Activated B cell treated with CpG ODN at 0.5 μM for 24 hours (primary cell): ENCODE results near the gene AGPS. TPM values are rescaled to one million over a fixed set of nuclear protein-coding genes. Genes with fewer than 3 reads are reported as not detected.

Experiments used
- ATAC-seq: fragments of 200-7000 bp; cut with Tn5 transposase; one replicate; pipeline ENCODE4 v1.10.0; 2021; ENCODE audit warnings: low read depth, mild to moderate bottlenecking, moderate library complexity
- CTCF ChIA-PET: fragments of 350-600 bp; sonication (Branson Sonifier 250); formaldehyde crosslinking; loops from one replicate; lab custom pipeline; 2021; ENCODE audit warnings: antibody characterized with exemption; lab: Charles Lee
- POLR2A ChIA-PET: fragments of 350-600 bp; sonication (Branson Sonifier 250); formaldehyde crosslinking; loops from one replicate; lab custom pipeline; 2021; ENCODE audit warnings: antibody characterized with exemption; lab: Charles Lee
- DNase-seq: peaks from one replicate; pipeline ENCODE4 v3.0.0; 2022
- H3K27ac Mint-ChIP-seq: one replicate; pipeline ENCODE4 v1.8.0; 2020; ENCODE audit warnings: mixed read lengths
- H3K27me3 Mint-ChIP-seq: one replicate; pipeline ENCODE4 v1.8.0; 2021; ENCODE audit warnings: mixed read lengths
- H3K36me3 Mint-ChIP-seq: one replicate; pipeline ENCODE4 v1.8.0; 2021; ENCODE audit warnings: low read depth, mixed read lengths
- H3K4me1 Mint-ChIP-seq: one replicate; pipeline ENCODE4 v1.8.0; 2021; ENCODE audit warnings: mixed read lengths
- H3K4me3 Mint-ChIP-seq: one replicate; pipeline ENCODE4 v1.8.0; 2020; ENCODE audit warnings: mild to moderate bottlenecking, mixed read lengths
- H3K9me3 Mint-ChIP-seq: one replicate; pipeline ENCODE4 v1.8.0; 2020; ENCODE audit warnings: mixed read lengths
- intact Hi-C: fragments of 100-400 bp; cut with micrococcal nuclease; formaldehyde crosslinking; loops from one replicate; pipeline ENCODE4 v1.15.1; 2024
- total RNA-seq: library from RNA; stranded (reverse); gene quantifications from 2 replicates; pipeline ENCODE4 v1.2.3, GENCODE V29; 2022
- TF ChIP-seq, protein P1 (sequence below): fragments of 200-600 bp; IDR thresholded peaks from one replicate; pipeline ENCODE4 v1.8.0; 2022; ENCODE audit warnings: antibody characterized with exemption, mild to moderate bottlenecking

Gene AGPS
- total RNA-seq, 1 donor from 2014 or later = 29.9 TPM

DNA sequence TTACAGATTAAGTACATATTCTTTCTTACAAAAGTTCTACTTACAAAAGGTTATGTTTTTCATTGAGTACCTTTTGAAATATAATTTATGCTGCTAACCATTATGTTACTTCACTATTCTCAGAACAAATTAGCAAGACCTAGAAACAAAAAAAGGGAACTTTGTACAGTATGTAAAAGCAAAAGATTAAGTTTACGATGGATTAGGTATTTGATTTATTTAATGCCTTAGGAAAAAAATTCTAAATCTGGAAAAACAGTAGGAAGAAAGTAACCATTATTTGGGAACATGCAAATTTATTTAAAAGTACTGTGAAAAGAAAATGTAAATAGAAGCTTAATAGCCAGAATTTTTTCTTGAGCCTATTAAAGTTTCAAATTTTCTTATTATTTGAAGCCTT is 144.6 kb downstream of the AGPS start:
- TF ChIP-seq, protein P1, sequence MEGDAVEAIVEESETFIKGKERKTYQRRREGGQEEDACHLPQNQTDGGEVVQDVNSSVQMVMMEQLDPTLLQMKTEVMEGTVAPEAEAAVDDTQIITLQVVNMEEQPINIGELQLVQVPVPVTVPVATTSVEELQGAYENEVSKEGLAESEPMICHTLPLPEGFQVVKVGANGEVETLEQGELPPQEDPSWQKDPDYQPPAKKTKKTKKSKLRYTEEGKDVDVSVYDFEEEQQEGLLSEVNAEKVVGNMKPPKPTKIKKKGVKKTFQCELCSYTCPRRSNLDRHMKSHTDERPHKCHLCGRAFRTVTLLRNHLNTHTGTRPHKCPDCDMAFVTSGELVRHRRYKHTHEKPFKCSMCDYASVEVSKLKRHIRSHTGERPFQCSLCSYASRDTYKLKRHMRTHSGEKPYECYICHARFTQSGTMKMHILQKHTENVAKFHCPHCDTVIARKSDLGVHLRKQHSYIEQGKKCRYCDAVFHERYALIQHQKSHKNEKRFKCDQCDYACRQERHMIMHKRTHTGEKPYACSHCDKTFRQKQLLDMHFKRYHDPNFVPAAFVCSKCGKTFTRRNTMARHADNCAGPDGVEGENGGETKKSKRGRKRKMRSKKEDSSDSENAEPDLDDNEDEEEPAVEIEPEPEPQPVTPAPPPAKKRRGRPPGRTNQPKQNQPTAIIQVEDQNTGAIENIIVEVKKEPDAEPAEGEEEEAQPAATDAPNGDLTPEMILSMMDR = no peak

DNA sequence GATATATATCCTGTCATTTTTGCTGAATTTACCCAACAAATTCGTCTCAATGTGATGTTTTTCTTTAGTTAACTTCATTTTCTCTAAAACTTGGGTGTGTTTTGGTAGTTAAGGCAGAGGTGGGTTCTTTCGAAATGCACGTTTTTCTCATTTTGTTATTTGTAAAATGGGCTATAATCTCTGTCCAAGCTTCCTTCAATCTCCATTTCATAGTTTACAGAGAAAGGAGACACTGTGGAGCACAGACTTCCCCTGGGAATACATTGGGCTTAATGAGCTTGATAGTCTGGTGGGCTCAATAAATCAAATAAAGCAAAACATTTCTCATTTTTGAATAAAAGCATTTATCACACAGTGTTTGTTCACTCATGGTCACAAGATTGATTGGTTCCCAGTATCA is 145.1 kb downstream of the AGPS start:
- POLR2A ChIA-PET = interaction anchor here (0.6 kb wide), 1 partner anchor 316 kb away, joined by 3 read pairs; no protein-coding TSS in a partner anchor

More for the DNA sequence above, 144.6 kb downstream of the AGPS start:
- Mint-ChIP-seq H3K27ac (no peak overlapping the region), H3K4me3 (no peak overlapping the region), H3K27me3 (no peaks in the 10 kb centered on the region), H3K9me3 (no peaks in the 10 kb centered on the region), H3K4me1 (no peaks in the 10 kb centered on the region), H3K36me3 (peaks cover 6% of the 10 kb centered on the region)
- DNase-seq = no peak
- POLR2A ChIA-PET = interaction anchor here (0.6 kb wide), 1 partner anchor 315 kb away, joined by 3 read pairs; no protein-coding TSS in a partner anchor
- intact Hi-C loops = no loop called here
- CTCF ChIA-PET = no interaction called here
- ATAC-seq = no peak

GRCh38 chr2:177538323-177538722 is 145.8 kb downstream of the AGPS start:
- TF ChIP-seq, protein P1 = no peak
- H3K4me3 Mint-ChIP-seq = no peak overlapping the region
- ChIA-PET POLR2A (no interaction called here), CTCF (no interaction called here)
- intact Hi-C loops = no loop called here
- DNase-seq (no peak), ATAC-seq (no peak)
- no peaks in the 10 kb centered on the region for H3K4me1 Mint-ChIP-seq
- H3K27ac Mint-ChIP-seq = no peak overlapping the region
- no peaks in the 10 kb centered on the region for H3K9me3 Mint-ChIP-seq
- H3K27me3 Mint-ChIP-seq = no peaks in the 10 kb centered on the region
- H3K36me3 Mint-ChIP-seq = peaks cover 6% of the 10 kb centered on the region

More for the DNA sequence above, 145.1 kb downstream of the AGPS start:
- DNase-seq (no peak), ATAC-seq (no peak)
- Mint-ChIP-seq H3K27me3 (no peaks in the 10 kb centered on the region), H3K27ac (no peak overlapping the region), H3K36me3 (peaks cover 6% of the 10 kb centered on the region), H3K9me3 (no peaks in the 10 kb centered on the region), H3K4me1 (no peaks in the 10 kb centered on the region), H3K4me3 (no peak overlapping the region)
- intact Hi-C loops = no loop called here
- CTCF ChIA-PET = no interaction called here
- TF ChIP-seq, protein P1 = no peak

GRCh38 chr2:177540283-177540682 is 147.7 kb downstream of the AGPS start:
- POLR2A ChIA-PET = no interaction called here
- TF ChIP-seq, protein P1 = no peak
- ATAC-seq (no peak), DNase-seq (no peak)
- Mint-ChIP-seq H3K27me3 (no peaks in the 10 kb centered on the region), H3K4me1 (peaks cover 5% of the 10 kb centered on the region), H3K9me3 (no peaks in the 10 kb centered on the region), H3K4me3 (no peak overlapping the region), H3K27ac (no peak overlapping the region), H3K36me3 (peaks cover 6% of the 10 kb centered on the region)
- intact Hi-C loops = no loop called here
- CTCF ChIA-PET = interaction anchor here (0.9 kb wide), 1 partner anchor 50 kb away, joined by 4 read pairs; no protein-coding TSS in a partner anchor

GRCh38 chr2:177541258-177541991 is 148.9 kb downstream of the AGPS start:
- ChIA-PET CTCF (no interaction called here), POLR2A (no interaction called here)
- DNase-seq = no peak
- H3K9me3 Mint-ChIP-seq = peaks cover 4% of the 10 kb centered on the region
- H3K27ac Mint-ChIP-seq = no peak overlapping the region
- H3K36me3 Mint-ChIP-seq = peaks cover 6% of the 10 kb centered on the region
- no peaks in the 10 kb centered on the region for H3K27me3 Mint-ChIP-seq
- peaks cover 6% of the 10 kb centered on the region for H3K4me1 Mint-ChIP-seq
- no peak for ATAC-seq
- no peak overlapping the region for H3K4me3 Mint-ChIP-seq
- TF ChIP-seq, protein P1 = no peak
- intact Hi-C loops = no loop called here
